MM.1S (cell line): ENCODE results near the gene DMRTC2.

ENCODE experiments used
- CTCF ChIP-seq: fragments of 300-600 bp; sonication (generic); IDR thresholded peaks from 2 replicates; pipeline ENCODE4 v1.5.1; 2016; ENCODE audit warnings: antibody characterized with exemption, low read length, mixed read lengths
- EZH2 ChIP-seq: fragments of 300-600 bp; sonication (generic); optimal IDR thresholded peaks from 2 replicates; pipeline ENCODE3; 2017; ENCODE audit warnings: low read depth, mild to moderate bottlenecking, antibody characterized with exemption, low read length, mixed read lengths
- EZH2phosphoT487 ChIP-seq: fragments of 300-600 bp; sonication (generic); IDR thresholded peaks from 2 replicates; pipeline ENCODE4 v1.6.1; 2018; ENCODE audit warnings: antibody characterized with exemption, low read length

- TF ChIP-seq EZH2, result no peak
- TF ChIP-seq CTCF, result no peak
- TF ChIP-seq EZH2phosphoT487, result no peak
Observed at GRCh38 chr19:41877916-41878905, 33.4 kb downstream of the DMRTC2 start.
